RKO (cell line): ENCODE measurements around the gene TIAM1.

Experiments
- DNase-seq: peaks from one replicate; pipeline ENCODE4 v3.0.0-alpha.2; 2016; ENCODE audit warnings: low spot score

TIAM1 gene

GRCh38 chr21:31283025-31283424 is 61.0 kb downstream of the TIAM1 start:
- DNase-seq, result no peak

- DNase-seq, result no peak
Observed at GRCh38 chr21:31282095-31282709, 61.9 kb downstream of the TIAM1 start.

- no peak for DNase-seq
Observed at GRCh38 chr21:31281561-31281960, 62.5 kb downstream of the TIAM1 start.

GRCh38 chr21:31279986-31280385 is 64.1 kb downstream of the TIAM1 start:
- no peak for DNase-seq

GRCh38 chr21:31279214-31279613 is 64.8 kb downstream of the TIAM1 start:
- no peak for DNase-seq

GRCh38 chr21:31278511-31279130 is 65.4 kb downstream of the TIAM1 start:
- DNase-seq, result no peak

GRCh38 chr21:31276663-31277062 is 67.4 kb downstream of the TIAM1 start:
- no peak for DNase-seq

GRCh38 chr21:31275901-31276300 is 68.2 kb downstream of the TIAM1 start:
- DNase-seq, result no peak

- DNase-seq, result no peak
Observed at GRCh38 chr21:31273278-31273677, 70.8 kb downstream of the TIAM1 start.

- no peak for DNase-seq
Observed at GRCh38 chr21:31268090-31268489, 76.0 kb downstream of the TIAM1 start.

GRCh38 chr21:31267644-31268043 is 76.4 kb downstream of the TIAM1 start:
- no peak for DNase-seq

- no peak for DNase-seq
Observed at GRCh38 chr21:31266241-31266640, 77.8 kb downstream of the TIAM1 start.

- DNase-seq, result no peak
Observed at GRCh38 chr21:31265366-31266013, 78.6 kb downstream of the TIAM1 start.

- no peak for DNase-seq
Observed at GRCh38 chr21:31264574-31264973, 79.5 kb downstream of the TIAM1 start.

- no peak for DNase-seq
Observed at GRCh38 chr21:31262728-31263127, 81.3 kb downstream of the TIAM1 start.

GRCh38 chr21:31261759-31262158 is 82.3 kb downstream of the TIAM1 start:
- no peak for DNase-seq

GRCh38 chr21:31260790-31261189 is 83.3 kb downstream of the TIAM1 start:
- DNase-seq, result no peak

GRCh38 chr21:31258073-31258472 is 86.0 kb downstream of the TIAM1 start:
- DNase-seq, result no peak

- no peak for DNase-seq
Observed at GRCh38 chr21:31257265-31257664, 86.8 kb downstream of the TIAM1 start.

- no peak for DNase-seq
Observed at GRCh38 chr21:31255896-31256295, 88.2 kb downstream of the TIAM1 start.

- DNase-seq, result no peak
Observed at GRCh38 chr21:31255036-31255435, 89.0 kb downstream of the TIAM1 start.

- DNase-seq, result no peak
Observed at GRCh38 chr21:31254131-31254530, 89.9 kb downstream of the TIAM1 start.

- no peak for DNase-seq
Observed at GRCh38 chr21:31253684-31254083, 90.4 kb downstream of the TIAM1 start.

GRCh38 chr21:31252611-31253010 is 91.5 kb downstream of the TIAM1 start:
- DNase-seq, result no peak
